Measurements from ENCODE around the gene TNFRSF14.
"Not testable (repeated sequence)": the region's sequence is repeated elsewhere in the genome, so short reads cannot be mapped to it uniquely, and the experiment has no call there.

The TNFRSF14 gene

GRCh38 chr1:2553076-2553475, 3.1 kb upstream of the TNFRSF14 start:
- DNase-seq (ENCODE audit: low read depth in 2 of 2): not testable (repeated sequence)

- DNase-seq (ENCODE audit: low read depth in 2 of 2): no peak
These were observed 2.1 kb upstream of the TNFRSF14 start for GRCh38 chr1:2553871-2554620.

- peak; percentile 32 to 35 for DNase-seq (ENCODE audit: low read depth in 2 of 2)
These were observed 1.4 kb upstream of the TNFRSF14 start for GRCh38 chr1:2554621-2555387.

DNA sequence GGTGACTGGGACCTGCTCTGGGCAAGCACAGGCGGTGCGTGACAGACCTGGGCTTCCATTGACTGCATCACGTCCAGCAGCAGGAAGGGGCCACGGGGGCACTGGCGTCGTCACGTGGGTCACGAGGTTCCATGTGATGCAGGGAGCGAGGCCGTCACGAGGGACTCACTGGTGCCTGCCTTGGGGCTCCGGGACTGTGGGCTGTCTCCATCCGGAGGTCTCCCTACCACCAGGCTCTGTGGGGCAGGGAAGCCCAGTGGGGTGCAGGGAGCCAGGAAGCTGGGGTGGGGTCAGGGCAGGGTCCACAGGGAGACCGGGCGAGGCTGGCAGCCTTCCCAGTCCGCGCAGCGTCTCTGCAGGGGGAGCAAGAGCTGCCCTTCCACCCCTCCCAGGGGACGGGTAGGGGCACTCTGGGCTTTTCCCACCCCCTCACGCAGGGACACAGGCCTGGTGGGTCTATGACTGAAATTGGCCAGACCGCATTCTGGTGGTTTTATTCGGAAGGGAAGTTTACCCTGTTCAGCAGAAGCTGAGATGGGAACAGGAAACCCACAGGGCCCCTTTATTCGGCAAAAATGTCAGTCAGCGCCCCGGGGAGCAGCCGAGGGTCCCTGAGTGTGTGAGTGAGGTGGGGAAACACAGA, 416 bp upstream of the TNFRSF14 start:
- DNase-seq (ENCODE audit: low read depth in 2 of 2): peak; percentile 70 to 72

DNA sequence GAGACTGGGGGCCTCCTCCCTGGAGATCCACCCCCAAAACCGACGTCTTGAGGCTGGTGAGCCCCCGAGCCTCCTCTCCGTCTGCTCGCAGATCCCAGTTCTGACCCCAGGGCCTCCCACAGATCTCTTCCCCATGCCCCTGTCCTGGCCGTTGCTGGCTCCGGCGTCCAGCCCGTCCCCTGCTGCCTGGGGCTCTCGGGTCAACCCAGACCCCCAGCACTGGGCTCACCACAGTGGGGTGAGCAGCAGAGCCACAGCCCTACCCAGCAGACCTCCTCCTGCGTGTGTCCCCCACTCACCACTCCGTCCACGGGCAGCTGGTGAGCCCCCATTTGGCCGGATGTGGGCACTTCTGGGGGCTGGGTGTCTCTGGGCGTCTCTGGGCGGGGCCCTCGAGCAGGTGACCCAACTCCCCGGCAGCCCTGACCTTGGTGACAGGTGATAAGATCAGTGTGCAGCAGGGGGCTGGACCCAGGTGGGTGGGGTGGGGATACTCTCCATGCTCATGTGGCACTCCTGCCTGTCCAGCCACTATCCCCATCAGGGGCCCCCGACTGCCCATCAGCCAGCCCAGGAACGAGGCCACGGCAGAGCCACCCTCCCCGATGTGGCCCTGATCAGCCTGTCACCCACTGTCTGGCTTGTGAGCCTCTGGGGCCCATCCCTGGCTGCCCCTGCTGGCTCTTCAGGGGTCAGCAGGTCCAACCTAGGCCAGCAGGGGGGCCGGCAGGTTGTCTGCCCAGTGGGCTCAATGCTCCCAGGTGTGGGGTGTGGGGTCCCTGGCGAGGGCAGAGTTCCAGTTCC, 709 bp downstream of the TNFRSF14 start:
- DNase-seq (ENCODE audit: low read depth in 2 of 2): peak; percentile 31 to 45

- DNase-seq (ENCODE audit: low read depth in 2 of 2): no peak
These were observed 1.6 kb downstream of the TNFRSF14 start for GRCh38 chr1:2557482-2558400.

DNA sequence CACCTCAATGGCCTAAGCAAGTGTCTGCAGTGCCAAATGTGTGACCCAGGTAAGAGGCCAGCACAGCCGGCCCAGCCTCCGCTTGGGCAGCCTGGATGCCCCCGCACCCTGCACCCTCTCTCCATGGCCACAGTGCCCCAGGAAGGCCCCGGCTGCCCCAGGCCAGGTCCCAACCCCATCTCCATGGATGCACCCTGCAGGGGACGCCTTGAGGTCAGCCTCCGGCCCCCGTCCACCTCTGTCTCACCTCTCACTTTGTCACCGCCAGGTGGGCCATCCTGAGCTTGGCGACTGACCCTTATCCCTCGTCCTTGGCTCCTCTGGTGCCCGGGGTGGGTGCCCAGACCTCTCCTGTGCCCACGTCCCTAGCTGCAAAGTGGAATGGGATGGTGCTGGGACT, 2.2 kb downstream of the TNFRSF14 start:
- DNase-seq (ENCODE audit: low read depth in 2 of 2): no peak

DNA sequence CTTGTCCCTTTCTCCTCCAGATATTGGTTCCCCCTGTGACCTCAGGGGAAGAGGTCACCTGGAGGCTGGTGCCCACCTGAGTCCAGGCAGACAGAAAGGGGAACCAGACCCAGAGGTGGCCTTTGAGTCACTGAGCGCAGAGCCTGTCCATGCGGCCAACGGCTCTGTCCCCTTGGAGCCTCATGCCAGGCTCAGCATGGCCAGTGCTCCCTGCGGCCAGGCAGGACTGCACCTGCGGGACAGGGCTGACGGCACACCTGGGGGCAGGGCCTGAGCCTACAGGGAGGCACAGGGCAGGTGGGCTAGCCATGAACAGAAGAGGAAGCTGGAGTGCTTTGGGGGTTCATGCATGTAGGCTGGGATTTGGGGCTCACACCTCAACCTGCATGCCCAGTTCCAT, 2.7 kb downstream of the TNFRSF14 start:
- DNase-seq (ENCODE audit: low read depth in 2 of 2): no peak

DNA sequence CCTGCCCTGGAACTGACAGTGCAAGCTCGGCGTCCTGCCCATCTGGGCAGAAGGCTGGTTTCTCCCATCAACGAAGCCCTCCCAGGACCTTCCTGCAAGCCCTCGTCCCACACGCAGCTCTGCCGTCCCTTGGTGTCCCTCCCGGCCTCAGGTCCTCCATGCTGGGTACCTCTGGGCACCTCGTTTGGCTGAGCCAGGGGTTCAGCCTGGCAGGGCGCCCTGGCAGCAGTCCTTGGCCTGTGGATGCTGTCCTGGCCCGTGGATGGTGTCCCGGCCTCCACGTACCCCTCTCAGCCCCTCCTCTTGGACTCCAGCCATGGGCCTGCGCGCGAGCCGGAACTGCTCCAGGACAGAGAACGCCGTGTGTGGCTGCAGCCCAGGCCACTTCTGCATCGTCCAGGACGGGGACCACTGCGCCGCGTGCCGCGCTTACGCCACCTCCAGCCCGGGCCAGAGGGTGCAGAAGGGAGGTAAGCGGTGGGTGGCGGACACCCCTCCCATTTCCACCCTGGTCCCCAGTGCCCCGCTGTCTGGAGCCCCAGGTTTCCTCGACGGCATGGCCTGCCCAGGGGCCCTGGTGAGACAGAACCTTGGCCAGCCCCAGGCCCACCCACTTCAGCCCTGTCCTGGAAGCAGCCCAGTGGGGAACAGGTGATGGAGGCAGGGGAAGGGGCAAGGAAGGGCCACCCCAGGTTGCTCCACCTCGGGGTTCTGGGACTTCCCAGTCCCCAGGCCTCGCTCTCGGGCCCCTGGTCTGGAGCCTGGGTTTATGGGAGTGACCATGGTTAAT, 3.5 kb downstream of the TNFRSF14 start:
- DNase-seq (ENCODE audit: low read depth in 2 of 2): no peak

GRCh38 chr1:2560299-2561073, 4.3 kb downstream of the TNFRSF14 start:
- no peak for DNase-seq (ENCODE audit: low read depth in 2 of 2)

- DNase-seq (ENCODE audit: low read depth in 2 of 2): no peak
These were observed 5.3 kb downstream of the TNFRSF14 start for GRCh38 chr1:2561446-2561845.

DNA sequence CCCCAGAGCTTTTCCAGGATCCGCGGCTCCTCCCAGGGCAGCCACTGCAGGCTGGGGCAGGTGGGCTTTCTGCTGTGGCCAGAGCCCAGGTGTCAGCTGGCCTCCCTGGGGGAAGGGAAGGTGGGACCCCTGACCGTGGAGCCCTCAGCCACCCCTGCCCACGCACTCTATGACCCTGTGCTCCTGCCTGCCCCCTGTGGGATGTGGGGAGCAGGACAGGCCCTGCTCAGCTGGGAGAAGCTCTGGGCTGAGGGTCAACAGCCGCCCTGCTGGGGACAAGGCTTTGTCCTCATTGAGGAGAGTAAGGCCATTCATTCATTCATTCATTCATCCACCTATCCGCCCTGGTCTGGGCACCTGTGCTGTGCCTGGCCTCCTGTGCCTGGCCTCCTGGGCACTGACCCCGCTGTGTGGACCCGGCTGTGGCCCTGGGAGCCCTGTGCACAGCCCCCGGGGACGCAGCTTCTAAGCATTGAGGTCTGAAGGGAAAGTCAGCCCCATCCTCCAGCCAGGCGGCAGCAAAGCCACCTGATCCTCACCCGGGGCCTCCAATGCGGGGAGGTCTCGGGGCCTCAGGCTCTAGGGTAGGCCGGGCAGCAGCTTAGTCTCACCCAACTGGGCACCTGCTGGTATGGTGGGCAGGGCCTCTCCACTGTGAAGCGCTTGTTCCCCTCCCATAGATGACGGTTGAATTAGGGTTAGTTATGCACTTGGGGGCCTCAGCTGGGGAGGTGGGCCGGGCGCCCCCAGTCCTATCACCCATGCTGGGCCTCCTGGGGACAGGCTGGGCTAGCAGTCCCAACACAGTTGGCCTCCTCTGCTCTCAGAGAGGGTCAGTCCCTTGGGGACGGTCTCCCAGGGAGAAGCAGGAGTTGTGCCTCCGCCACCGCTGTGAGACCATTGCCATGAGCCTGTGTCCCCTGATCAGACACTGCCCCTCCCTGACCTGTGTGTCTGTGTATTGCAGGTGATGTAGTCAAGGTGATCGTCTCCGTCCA, 6.0 kb downstream of the TNFRSF14 start:
- no peak for DNase-seq (ENCODE audit: low read depth in 2 of 2)

DNA sequence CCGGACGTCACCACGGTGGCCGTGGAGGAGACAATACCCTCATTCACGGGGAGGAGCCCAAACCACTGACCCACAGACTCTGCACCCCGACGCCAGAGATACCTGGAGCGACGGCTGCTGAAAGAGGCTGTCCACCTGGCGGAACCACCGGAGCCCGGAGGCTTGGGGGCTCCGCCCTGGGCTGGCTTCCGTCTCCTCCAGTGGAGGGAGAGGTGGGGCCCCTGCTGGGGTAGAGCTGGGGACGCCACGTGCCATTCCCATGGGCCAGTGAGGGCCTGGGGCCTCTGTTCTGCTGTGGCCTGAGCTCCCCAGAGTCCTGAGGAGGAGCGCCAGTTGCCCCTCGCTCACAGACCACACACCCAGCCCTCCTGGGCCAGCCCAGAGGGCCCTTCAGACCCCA, 7.0 kb downstream of the TNFRSF14 start:
- no peak for DNase-seq (ENCODE audit: low read depth in 2 of 2)

- no peak for DNase-seq (ENCODE audit: low read depth in 2 of 2)
These were observed 8.0 kb downstream of the TNFRSF14 start for GRCh38 chr1:2564006-2564814.

- DNase-seq (ENCODE audit: low read depth in 2 of 2): no peak
These were observed 8.7 kb downstream of the TNFRSF14 start for GRCh38 chr1:2564815-2565374.

DNA sequence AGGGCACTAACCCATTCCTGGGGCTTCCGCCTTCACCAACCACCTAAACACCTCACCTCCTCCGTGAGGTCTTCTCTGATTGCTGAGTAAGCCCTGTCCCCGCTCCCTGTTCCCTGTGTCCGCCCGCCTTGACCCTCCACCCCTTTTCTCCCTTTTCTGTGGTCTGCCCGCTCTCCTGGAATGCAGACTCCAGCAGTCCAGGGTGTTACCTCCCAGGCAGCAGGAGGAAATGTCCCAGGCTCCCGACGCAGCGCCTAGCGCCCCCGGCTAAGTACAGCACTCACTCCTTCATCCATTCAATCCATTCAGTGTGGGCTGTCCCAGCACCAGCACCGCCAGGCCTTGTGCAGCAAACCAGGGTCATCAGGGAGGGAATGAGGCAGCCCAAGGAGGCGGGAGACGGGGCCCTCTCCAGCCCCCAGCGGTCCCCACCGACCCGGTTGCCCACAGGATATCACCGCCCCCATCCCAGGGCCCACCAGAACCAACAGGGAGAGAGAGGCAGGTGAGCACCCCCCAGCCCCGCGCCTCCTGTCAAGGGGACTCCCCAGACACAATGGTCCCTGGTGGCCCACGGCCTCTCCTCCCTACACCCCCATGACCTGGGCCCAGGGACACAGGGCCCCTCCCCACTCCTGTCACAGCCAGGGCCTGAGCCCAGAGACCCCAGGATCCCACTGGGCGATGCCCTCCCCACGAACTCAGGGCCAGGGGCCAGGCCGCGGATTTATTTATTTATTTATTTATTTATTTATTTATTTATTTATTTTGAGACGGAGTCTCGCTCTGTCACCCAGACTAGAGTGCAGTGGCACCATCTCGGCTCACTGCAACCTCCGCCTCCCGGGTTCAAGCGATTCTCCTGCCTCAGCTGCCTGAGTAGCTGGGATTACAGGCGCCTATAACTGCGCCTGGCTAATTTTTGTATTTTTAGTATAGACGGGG, 10.2 kb downstream of the TNFRSF14 start:
- DNase-seq (ENCODE audit: low read depth in 2 of 2): no peak

Data from stimulated activated CD8-positive, alpha-beta memory T cell treated with anti-CD3 and anti-CD28 coated beads, Interleukin-2, amount 100 ng/mL, for 48 hours (primary cell).